ENCODE data around the gene PHF24. TPM values are rescaled to one million over a fixed set of nuclear protein-coding genes. Genes with fewer than 3 reads are reported as not detected.
"Not testable (repeated sequence)": the region's sequence is repeated elsewhere in the genome, so short reads cannot be mapped to it uniquely, and the experiment has no call there.

Gene PHF24
- total RNA-seq, 1 donor from 2014 or later = not detected

GRCh38 chr9:34998266-34998665 lies 40.2 kb downstream of the PHF24 start:
- DNase-seq = no peak

GRCh38 chr9:34999576-34999975 lies 41.5 kb downstream of the PHF24 start:
- DNase-seq = no peak

- no peak for DNase-seq
These were observed 42.6 kb downstream of the PHF24 start for GRCh38 chr9:35000535-35001284.

DNA sequence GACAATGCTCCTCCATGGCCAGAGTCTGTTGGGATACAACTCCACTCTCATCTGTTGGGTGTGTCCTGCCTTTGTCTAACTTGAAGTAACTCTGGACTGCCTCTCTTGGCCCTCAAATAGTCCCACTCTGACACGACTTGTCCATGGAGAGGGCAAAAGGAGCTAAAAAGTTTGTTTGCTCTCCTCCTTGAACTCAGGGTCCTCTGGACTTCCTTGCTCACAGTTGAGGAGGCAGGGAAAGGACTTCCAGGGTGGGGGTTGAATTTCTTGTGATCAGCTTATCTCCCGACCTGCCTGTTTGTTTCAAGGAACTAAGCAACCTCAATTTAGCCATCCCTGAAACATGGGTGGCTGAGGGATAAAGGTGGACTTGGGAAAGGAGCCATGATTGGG lies 43.2 kb downstream of the PHF24 start:
- no peak for DNase-seq

- peak; percentile 78 for DNase-seq
These were observed 43.9 kb downstream of the PHF24 start for GRCh38 chr9:35001803-35002502.

- no peak for DNase-seq
These were observed 44.5 kb downstream of the PHF24 start for GRCh38 chr9:35002623-35003022.

- DNase-seq = not testable (repeated sequence)
These were observed 46.2 kb downstream of the PHF24 start for GRCh38 chr9:35004299-35004698.

DNA sequence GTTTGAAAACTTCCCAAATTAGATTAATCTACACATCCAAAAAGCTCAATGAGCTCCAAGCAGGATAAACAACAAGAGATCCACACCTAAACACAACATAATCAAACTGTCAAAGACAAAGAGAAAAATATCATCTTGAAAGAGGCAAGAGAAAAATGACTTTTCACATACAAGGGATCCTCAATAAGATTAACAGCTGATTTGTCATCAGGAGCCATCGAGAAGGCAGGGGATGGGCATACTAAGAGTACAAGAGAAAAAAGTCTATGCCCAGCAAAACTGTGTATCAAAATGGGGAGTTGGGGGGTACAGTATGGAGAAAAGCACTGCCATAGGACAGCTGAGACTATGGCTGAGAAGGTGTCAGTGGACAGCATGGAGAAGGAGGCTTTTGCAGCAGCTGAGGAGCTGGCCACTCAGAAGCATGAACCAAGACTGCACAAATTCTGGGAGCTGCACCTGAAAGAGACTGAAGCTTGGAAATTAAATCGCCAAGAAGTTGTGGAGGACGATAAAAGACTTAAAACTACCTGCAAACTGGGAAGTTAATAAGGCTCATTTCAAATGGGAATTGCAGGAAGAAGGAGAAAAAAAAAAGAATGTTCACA lies 52.4 kb downstream of the PHF24 start:
- DNase-seq = no peak

DNA sequence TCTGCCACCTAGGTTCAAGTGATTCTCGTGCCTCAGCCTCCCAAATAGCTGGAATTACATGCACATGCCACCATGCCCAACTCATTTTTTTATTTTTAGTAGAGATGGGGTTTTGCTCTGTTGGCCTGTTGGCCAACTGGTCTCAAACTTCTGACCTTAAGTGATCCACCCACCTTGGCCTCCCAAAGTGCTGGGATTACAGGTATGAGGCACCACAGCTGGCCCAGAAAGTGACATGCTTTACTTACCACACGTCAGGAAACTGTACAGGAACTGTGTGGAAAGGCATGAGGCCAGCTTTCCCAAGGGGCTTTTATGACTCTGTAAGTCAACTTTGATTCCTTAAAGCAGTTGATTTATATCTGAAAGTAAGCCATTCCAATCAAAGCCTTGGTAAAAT lies 56.4 kb downstream of the PHF24 start:
- DNase-seq = no peak

- not testable (repeated sequence) for DNase-seq
These were observed 65.4 kb downstream of the PHF24 start for GRCh38 chr9:35023443-35023842.

DNA sequence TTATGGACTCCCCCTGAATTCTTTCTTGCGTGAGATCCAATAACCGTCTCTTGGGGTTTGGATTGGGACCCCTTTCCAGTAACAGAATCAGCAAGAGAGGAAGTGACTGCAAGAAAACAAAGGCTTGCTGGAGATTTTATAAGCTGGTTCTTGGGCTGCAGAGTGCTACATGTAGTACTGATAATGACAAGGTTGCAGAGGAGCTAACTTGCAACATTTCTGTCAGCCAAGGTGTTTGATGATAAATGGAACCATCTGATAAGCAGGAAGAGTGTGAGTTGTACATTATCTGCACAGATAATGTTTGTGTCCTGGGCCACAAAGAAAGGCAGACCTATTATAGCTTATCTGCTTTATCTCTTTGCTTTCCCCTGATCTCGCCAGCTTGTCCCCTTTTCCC lies 68.6 kb downstream of the PHF24 start:
- peak; percentile 5 for DNase-seq

DNA sequence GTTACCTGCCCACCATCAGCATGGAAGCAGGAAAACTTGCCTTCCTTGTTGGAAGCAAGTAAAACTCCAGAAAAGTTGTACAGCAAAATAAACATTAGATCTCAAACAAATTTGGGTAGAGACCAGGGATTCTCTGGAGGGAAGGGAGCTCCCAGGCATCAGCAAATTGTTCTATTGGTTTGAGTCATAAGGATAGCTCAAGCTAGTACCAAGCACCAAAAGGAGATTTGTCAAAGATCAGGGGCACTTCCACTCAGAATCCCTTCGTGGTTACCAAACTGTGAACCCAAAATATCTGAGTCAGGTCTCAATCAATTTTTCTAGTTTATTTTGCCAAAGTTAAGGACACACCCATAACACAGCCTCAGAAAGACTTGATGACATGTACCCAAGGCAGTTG lies 69.3 kb downstream of the PHF24 start:
- DNase-seq = no peak

DNA sequence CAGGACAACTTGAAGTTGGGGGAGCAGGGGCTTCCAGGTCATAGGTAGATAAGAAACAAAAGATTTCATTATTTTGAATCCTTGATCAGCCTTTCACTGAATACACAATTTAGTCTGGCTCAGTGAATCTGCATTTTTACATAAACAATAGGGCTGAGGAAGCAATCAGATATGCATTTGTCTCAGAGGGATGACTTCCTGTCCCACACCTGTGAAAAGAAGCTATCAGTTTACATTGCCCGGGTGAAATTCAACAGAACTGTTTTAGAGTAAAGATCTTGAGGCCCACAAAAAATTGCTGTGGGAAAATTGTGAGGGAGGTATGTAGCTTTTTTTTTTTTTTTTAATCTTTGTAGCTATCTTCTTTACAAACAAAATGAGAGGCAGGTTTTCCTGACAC lies 69.8 kb downstream of the PHF24 start:
- DNase-seq = no peak

DNA sequence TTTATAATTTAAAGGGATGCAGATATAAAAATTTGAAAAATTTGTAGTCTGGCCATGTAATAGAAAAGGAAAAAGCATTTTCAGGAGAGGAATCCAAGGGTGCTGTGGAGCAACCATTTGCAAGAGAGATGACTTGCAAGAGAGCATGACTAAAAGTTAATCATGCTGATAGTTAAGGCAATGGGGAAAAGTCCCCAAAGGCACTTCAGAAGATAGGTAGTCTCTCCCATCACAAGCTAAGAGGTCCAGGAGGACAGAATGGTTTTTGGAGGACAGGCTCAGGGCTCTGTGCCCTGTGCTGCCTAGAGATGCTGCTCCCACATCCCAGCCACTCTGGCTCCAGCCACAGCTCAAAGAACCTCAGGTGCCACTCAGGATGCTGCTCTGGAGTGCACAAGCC lies 70.3 kb downstream of the PHF24 start:
- no peak for DNase-seq

DNA sequence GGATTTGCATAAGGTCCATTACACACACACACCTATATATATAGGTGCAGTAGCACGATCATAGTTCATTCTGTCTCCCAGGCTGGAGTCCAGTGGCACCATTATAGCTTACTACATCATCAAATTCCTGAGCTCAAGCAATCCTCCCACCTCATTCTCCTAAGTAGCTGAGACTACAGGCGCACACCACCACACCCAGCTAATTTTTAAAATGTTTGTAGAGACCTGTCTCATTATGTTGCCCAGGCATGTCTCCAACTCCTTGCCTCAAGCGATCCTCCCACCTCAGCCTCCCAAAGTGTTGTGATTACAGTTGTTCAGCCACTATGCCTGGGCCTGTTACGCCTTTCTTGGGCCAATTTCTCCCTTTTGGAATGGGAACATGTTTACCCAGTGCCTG lies 71.2 kb downstream of the PHF24 start:
- no peak for DNase-seq

DNA sequence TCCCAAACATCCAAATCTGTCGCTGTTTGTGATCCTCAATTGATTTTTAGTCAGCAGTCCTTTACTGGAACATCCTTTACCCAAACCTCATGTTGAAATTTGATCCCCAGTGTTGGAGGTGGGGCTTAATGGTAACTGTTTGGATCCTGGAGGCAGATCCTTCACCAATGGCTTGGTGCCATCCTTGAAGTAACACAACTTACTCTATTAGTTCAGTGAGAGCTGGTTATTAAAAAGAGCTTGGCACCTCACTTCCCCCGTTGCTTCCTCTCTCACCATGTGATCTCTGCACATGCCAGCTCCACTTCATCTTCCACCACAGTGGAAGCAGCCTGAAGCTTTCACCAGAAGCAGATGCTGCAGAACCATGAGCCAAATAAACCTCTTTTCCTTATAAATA lies 71.8 kb downstream of the PHF24 start:
- DNase-seq = no peak

Other genes starting within 250 kb of the PHF24 start
- 1.4 and 2.5 TPM in 2 replicates for gene CCL21, start 248.1 kb upstream of the PHF24 start, total RNA-seq
- gene DNAJB5, start 31.5 kb downstream of the PHF24 start, total RNA-seq = 3.4 and 3.6 TPM in 2 replicates
- 409 and 588 TPM in 2 replicates for gene VCP, start 114.3 kb downstream of the PHF24 start, total RNA-seq
- gene FANCG, start 121.7 kb downstream of the PHF24 start, total RNA-seq = 15.3 and 28.6 TPM in 2 replicates
- 11.9 and 18.0 TPM in 2 replicates for gene PIGO, start 138.3 kb downstream of the PHF24 start, total RNA-seq
- gene STOML2, start 144.8 kb downstream of the PHF24 start, total RNA-seq = 202 and 215 TPM in 2 replicates
- 15.8 and 26.8 TPM in 2 replicates for gene ATOSB, start 157.6 kb downstream of the PHF24 start, total RNA-seq
- 39.7 and 48.1 TPM in 2 replicates for gene UNC13B, start 203.7 kb downstream of the PHF24 start, total RNA-seq

All from dermis blood vessel endothelial cell (primary cell).